NT2/D1 (cell line): Measurements from ENCODE around the gene TBC1D10A.
"Not testable (repeated sequence)": the region's sequence is repeated elsewhere in the genome, so short reads cannot be mapped to it uniquely, and the experiment has no call there.

Source experiments
- DNase-seq: peaks from one replicate; pipeline ENCODE4 v3.0.0-alpha.2; 2011; ENCODE audit warnings: low read depth, low spot score
- H3K27me3 ChIP-seq: 2 replicates; pipeline ENCODE4 v1.6.0; 2011; ENCODE audit warnings: mild to moderate bottlenecking; ENCODE audit not compliant: insufficient read length, insufficient read depth
- H3K36me3 ChIP-seq: 2 replicates; pipeline ENCODE4 v1.6.1; 2011; ENCODE audit warnings: mild to moderate bottlenecking, low read length, mixed read lengths; ENCODE audit not compliant: insufficient read depth, insufficient read length
- H3K4me1 ChIP-seq: 2 replicates; pipeline ENCODE4 v1.5.1; 2011; ENCODE audit not compliant: insufficient read depth, insufficient read length
- H3K4me3 ChIP-seq: 2 replicates; pipeline ENCODE4 v1.5.1; 2011; ENCODE audit warnings: low read depth; ENCODE audit not compliant: insufficient read length
- H3K9ac ChIP-seq: 2 replicates; pipeline ENCODE4 v1.6.0; 2011; ENCODE audit warnings: low read depth; ENCODE audit not compliant: insufficient read length
- H3K9me3 ChIP-seq: 2 replicates; pipeline ENCODE4 v1.5.1; 2011; ENCODE audit warnings: mild to moderate bottlenecking, low read length; ENCODE audit not compliant: insufficient read depth
- SUZ12 ChIP-seq: IDR thresholded peaks from 2 replicates; pipeline ENCODE4 v1.6.1; 2011; ENCODE audit not compliant: insufficient read length, insufficient read depth; ENCODE audit errors: extremely low read depth
- YY1 ChIP-seq: IDR thresholded peaks from 2 replicates; pipeline ENCODE4 v1.6.1; 2011; ENCODE audit not compliant: insufficient read length, insufficient read depth
- ZNF274 ChIP-seq: IDR thresholded peaks from 2 replicates; pipeline ENCODE4 v1.6.1; 2011; ENCODE audit warnings: mild to moderate bottlenecking, low read depth, low read length

Gene TBC1D10A

DNA sequence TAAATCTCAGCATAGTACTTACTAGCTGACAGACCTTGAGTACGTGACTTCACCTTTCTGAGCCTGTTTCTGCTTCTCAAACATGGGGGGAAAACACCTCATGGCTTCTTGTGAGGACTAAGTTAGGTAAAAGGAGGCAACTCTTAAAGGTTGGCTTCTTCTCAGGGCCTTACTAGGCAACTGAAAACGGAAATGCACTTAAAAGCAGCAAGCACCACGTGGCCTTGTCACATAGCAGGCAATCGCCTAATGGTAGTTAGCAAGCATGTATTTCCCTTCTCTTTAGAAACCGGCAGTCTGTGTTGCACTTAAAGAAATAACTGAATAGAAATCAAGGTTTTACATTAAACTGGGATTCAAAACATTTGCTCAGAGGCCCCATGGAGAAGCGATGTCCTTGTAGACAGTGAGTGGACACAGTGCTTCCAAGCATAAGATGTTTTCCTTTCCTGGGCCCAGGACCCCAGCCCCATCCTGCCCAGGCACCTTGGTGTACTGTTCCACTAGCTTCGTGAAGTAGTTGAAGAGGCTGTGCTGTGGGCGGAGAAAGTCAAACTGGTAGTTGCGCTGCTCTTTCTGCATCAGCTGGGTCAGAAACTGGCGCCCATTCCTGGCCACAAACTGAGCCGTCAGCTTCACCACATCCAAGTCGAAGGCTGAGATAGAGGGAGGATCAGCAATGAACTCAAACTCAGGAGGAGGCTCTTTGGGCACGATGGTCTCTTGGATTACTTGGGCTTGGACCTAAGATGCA lies 17.9 kb upstream of the TBC1D10A start:
- Histone ChIP-seq H3K4me1 (no peaks in the 10 kb centered on the region), H3K9me3 (no peaks in the 10 kb centered on the region), H3K36me3 (peaks cover 96% of the 10 kb centered on the region), H3K4me3 (no peak overlapping the region), H3K9ac (no peak overlapping the region), H3K27me3 (no peaks in the 10 kb centered on the region)
- TF ChIP-seq YY1 (no peak), SUZ12 (no peak), ZNF274 (no peak)
- DNase-seq, result no peak

DNA sequence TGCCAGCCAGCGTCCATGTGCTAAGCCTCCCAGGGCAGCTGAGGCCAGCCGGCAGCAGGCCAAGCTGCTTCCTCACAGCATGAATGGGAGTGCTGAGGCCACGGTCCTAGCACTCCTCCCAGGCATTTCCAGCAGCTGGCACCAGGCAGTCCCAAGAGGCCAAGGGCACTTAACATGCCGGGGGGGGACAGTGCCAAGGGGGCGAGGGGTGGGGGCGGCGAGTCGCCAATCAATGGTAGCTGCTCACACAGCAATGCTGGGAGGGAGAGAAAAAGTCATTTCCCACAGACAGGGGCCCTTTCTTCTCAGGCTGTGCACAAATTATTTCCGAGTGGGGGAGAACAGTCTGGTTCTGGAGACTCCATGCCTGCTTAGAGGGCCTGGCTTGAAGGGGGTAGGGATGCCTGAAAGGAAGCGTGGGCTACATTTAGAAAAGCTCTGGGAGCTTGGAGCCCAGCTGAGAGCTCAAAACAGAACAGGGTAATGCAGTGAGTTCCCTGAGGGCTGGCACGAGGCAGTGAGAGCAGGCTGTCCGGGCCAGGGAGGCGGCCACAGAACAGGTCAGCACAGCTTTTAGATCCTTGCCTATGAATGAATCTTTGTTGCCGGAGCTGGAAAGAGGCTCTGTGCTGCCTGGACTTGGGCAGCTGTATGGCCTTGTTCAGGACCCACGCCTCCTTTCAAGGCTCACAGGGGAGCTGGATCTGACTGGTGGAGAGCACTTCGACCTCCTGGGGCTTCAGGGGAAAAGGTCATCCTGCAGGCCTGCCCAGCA lies 14.4 kb upstream of the TBC1D10A start:
- Histone ChIP-seq H3K9me3 (no peaks in the 10 kb centered on the region), H3K4me3 (no peak overlapping the region), H3K27me3 (no peaks in the 10 kb centered on the region), H3K9ac (no peak overlapping the region), H3K36me3 (peaks cover 98% of the 10 kb centered on the region), H3K4me1 (no peaks in the 10 kb centered on the region)
- no peak for DNase-seq
- TF ChIP-seq ZNF274 (no peak), SUZ12 (no peak), YY1 (no peak)

DNA sequence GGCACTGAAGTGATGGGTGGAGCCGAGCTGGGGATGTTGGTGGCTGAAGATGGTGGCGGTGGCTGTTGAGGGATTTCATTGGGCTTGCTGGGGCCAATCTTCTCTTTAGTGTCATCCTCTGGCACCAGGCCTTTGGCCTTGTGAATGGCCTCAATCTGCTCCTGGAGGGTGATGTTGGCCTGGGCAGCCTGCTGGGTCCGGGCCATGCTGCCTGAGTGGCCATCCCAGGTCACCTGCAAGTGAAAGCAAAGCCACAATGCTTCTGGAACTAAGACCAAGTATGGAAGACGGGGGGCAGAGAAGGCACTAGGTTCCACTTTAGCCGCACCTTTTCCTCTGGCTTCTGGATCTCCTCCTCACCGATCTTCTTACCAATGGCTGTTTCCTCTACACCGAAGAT lies 12.1 kb upstream of the TBC1D10A start:
- peaks cover 98% of the 10 kb centered on the region for H3K36me3 ChIP-seq
- H3K4me3 ChIP-seq, result no peak overlapping the region
- DNase-seq, result no peak
- no peaks in the 10 kb centered on the region for H3K9me3 ChIP-seq
- TF ChIP-seq ZNF274 (no peak), SUZ12 (no peak), YY1 (no peak)
- H3K27me3 ChIP-seq, result no peaks in the 10 kb centered on the region
- no peak overlapping the region for H3K9ac ChIP-seq
- H3K4me1 ChIP-seq, result no peaks in the 10 kb centered on the region

DNA sequence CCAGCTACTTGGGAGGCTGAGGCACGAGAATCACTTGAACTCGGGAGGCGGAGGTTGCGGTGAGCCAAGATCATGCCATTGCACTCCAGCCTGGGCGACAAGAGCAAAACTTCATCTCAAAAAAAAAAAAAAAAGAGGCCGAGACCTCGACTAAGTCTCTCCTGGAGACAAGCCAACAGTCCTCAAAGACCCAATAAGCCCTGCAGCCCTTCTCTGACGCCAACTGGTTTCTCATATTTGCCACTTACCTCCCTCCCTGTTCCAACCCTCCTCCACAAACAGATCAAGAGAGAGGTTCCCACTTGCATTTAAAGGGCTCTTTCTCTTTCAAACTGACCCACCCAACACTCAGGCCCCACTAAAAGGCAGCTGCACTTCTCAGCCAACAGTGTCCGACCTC lies 11.6 kb upstream of the TBC1D10A start:
- not testable (repeated sequence) for H3K27me3 ChIP-seq, H3K4me3 ChIP-seq, H3K4me1 ChIP-seq, DNase-seq, H3K9ac ChIP-seq, H3K9me3 ChIP-seq
- peaks cover 98% of the 10 kb centered on the region for H3K36me3 ChIP-seq

DNA sequence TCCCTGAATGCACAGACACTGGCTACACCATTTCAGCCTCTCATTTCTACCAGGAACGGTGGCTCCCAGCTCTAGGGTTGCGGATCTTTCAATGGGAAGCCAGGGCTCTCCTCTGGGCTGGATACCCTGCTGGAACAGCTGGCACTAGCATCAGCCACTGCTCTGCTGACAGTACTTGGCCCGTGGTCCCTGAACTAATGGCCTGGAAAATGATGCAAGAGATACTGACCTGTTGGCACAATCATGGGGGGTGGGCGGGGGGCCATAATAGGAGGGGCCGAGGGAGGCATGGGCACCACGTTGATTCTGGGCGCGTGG lies 10.7 kb upstream of the TBC1D10A start:
- no peak for DNase-seq
- Histone ChIP-seq H3K36me3 (peaks cover 98% of the 10 kb centered on the region), H3K4me1 (no peaks in the 10 kb centered on the region), H3K4me3 (no peak overlapping the region), H3K9ac (no peak overlapping the region), H3K27me3 (no peaks in the 10 kb centered on the region), H3K9me3 (no peaks in the 10 kb centered on the region)
- TF ChIP-seq SUZ12 (no peak), ZNF274 (no peak), YY1 (no peak)

DNA sequence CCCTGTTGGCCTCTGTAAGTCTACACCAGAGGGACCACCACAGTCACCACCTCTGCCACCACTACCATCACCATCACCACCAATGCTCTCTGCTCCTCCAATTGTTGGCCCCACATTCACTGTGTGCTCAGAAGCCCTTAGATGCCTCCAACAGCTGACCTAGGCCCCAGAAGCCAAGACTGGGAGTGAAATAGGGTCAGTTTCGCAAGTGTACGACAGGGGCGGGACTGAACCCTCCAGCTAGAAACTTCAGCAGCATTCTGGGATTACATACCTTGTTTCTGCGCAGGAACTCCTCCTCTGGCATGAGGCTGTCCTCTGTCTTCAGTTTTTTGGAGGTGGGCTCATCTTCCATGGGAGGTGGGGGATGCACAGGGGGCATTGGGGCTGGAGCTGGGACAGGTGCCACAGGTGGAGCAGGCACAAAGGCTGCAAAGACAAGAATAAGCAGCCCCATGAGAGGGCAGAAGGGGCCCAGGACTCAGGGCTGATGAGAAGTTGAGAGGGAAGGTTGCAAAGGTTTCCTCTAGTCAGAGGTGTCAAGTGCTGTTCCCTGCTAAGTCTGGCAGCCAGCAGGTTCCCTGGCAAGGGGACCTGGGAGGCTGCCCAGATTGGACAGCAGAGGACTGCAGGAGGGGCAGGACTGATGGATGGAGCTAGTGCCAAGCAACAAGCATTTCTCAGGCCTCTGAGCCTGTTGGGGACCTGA lies 10.2 kb upstream of the TBC1D10A start:
- no peaks in the 10 kb centered on the region for H3K9me3 ChIP-seq
- no peak for DNase-seq
- H3K9ac ChIP-seq, result no peak overlapping the region
- no peaks in the 10 kb centered on the region for H3K27me3 ChIP-seq
- TF ChIP-seq YY1 (no peak), ZNF274 (no peak), SUZ12 (no peak)
- no peaks in the 10 kb centered on the region for H3K4me1 ChIP-seq
- H3K4me3 ChIP-seq, result no peak overlapping the region
- peaks cover 98% of the 10 kb centered on the region for H3K36me3 ChIP-seq

DNA sequence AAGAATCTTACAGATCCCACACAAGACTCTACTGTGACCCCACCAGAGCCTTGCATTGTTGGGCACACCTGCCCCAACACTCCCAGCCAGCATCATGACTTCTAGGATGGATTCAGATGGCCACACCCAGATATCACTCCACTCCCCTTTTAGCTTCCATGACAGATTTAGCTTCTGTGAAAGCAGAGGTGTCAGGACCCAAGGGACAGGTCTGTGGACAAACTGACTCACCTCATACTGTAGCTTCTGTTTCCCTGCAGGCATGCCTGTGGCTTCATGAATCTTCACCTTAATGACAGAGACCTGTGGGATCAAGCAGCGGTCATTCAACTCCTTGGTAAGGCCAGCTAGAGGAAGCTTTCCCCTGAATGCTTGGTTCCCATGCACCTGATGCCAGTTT lies 8.5 kb upstream of the TBC1D10A start:
- no peaks in the 10 kb centered on the region for H3K9me3 ChIP-seq
- TF ChIP-seq YY1, result no peak
- no peak for TF ChIP-seq ZNF274
- TF ChIP-seq SUZ12, result no peak
- no peaks in the 10 kb centered on the region for H3K27me3 ChIP-seq
- DNase-seq, result no peak
- H3K4me3 ChIP-seq, result no peak overlapping the region
- H3K9ac ChIP-seq, result no peak overlapping the region
- peaks cover 91% of the 10 kb centered on the region for H3K36me3 ChIP-seq
- H3K4me1 ChIP-seq, result no peaks in the 10 kb centered on the region
